K562 (cell line): Measurements from ENCODE around the gene DNMBP. TPM values are rescaled to one million over a fixed set of nuclear protein-coding genes. Genes with fewer than 3 reads are reported as not detected.

Experiments used
- BRCA1 ChIP-seq, 2 experiments: fragments of 450-650 bp in 1 of 2; sonication (generic) in 1 of 2; formaldehyde crosslinking in 1 of 2; IDR thresholded peaks; 2 replicates each; pipeline versions ENCODE4 v1.5.0 to v1.6.1; 2017 to 2020; ENCODE audit warnings: mild to moderate bottlenecking in 1 of 2, missing genetic modification reagents in 1 of 2
- CTBP1 ChIP-seq: fragments of 450-650 bp; IDR thresholded peaks from 2 replicates; pipeline ENCODE4 v1.6.1; 2016; ENCODE audit warnings: borderline replicate concordance
- EWSR1 ChIP-seq: fragments of 450-650 bp; IDR thresholded peaks from 2 replicates; pipeline ENCODE4 v1.6.1; 2018; ENCODE audit warnings: borderline replicate concordance, mild to moderate bottlenecking, low read depth, moderate library complexity; ENCODE audit not compliant: partially characterized antibody
- GABPA ChIP-seq: fragments of 200-800 bp; sonication (Bioruptor generic); conservative IDR thresholded peaks from 2 replicates; pipeline ENCODE4 v1.6.1; 2016; ENCODE audit warnings: low read depth, missing genetic modification characterization, missing compliant biosample characterization
- KDM1A ChIP-seq, 2 experiments: fragments of 450-650 bp; IDR thresholded peaks; 2 replicates each; pipeline ENCODE4 v1.6.1; 2016; ENCODE audit warnings: mild to moderate bottlenecking in 2 of 2
- NFIC ChIP-seq: fragments of 450-650 bp; IDR thresholded peaks from 2 replicates; pipeline ENCODE4 v1.6.1; 2017; ENCODE audit warnings: mild to moderate bottlenecking, inconsistent platforms
- PHB ChIP-seq: fragments of 250-450 bp; sonication (Bioruptor Pico); IDR thresholded peaks from 2 replicates; pipeline ENCODE4 v1.5.0; 2021
- RBM39 ChIP-seq: fragments of 200-400 bp; formaldehyde crosslinking; optimal IDR thresholded peaks from 2 replicates; pipeline ENCODE3; 2018; ENCODE audit warnings: low read depth, low read length
- SMARCC2 ChIP-seq: fragments of 450-650 bp; IDR thresholded peaks from 2 replicates; pipeline ENCODE4 v1.6.1; 2017; ENCODE audit warnings: antibody characterized with exemption, moderate library complexity, mild to moderate bottlenecking, low read depth
- SRSF7 ChIP-seq: fragments of 200-400 bp; formaldehyde crosslinking; optimal IDR thresholded peaks from 2 replicates; pipeline ENCODE3; 2017; ENCODE audit warnings: mild to moderate bottlenecking, low read depth, low read length
- TAF9B ChIP-seq: fragments of 450-650 bp; IDR thresholded peaks from 2 replicates; pipeline ENCODE4 v1.6.1; 2018; ENCODE audit warnings: mild to moderate bottlenecking; ENCODE audit not compliant: partially characterized antibody
- ZNF707 ChIP-seq: fragments of 250-450 bp; sonication (Bioruptor Pico); conservative IDR thresholded peaks from 2 replicates; pipeline ENCODE4 v1.8.0; 2022; ENCODE audit warnings: inconsistent platforms, mild to moderate bottlenecking, moderate library complexity
- polyA plus RNA-seq, 8 experiments: library from polyadenylated mRNA; depleted of rRNA in 4 of 8; stranded (reverse) in 5 of 8; unstranded in 3 of 8; fragments of >200 nt; fragmentation: Nextera tagmentation in 2 of 8; fragmentation: Illumina TruSeq in 1 of 8; extraction: Ambion mirVana in 2 of 8; extraction: Trizol in 1 of 8; gene quantifications; 2 replicates each; pipeline versions ENCODE4 v1.2.1 to v1.2.3, GENCODE V29; 2011 to 2014; ENCODE audit warnings: inconsistent platforms in 1 of 8, missing spikeins in 1 of 8
- total RNA-seq, 7 experiments: library from RNA; depleted of rRNA in 6 of 7; stranded (reverse); fragments of >200 nt in 6 of 7; fragmentation: Illumina TruSeq in 2 of 7; extraction: Trizol in 2 of 7; gene quantifications; 2 replicates each; pipeline versions ENCODE4 v1.2.1 to v1.2.3, GENCODE V29; 2011 to 2021; ENCODE audit warnings: low replicate concordance in 1 of 7
- TF ChIP-seq, protein P1 (sequence below): fragments of 200-600 bp; sonication (generic); IDR thresholded peaks from one replicate; pipeline ENCODE4 v1.6.1; 2012; ENCODE audit warnings: mild to moderate bottlenecking, low read depth, low read length, inconsistent platforms
- TF ChIP-seq, protein P2 (sequence below), 2 experiments: IDR thresholded peaks; 2 replicates each; pipeline ENCODE4 v1.6.1; 2011; ENCODE audit warnings: borderline replicate concordance in 1 of 2, control low read depth in 1 of 2, low read depth in 1 of 2, low read length in 1 of 2, mild to moderate bottlenecking in 1 of 2, mixed read lengths in 1 of 2, moderate library complexity in 1 of 2; ENCODE audit not compliant: insufficient read depth in 1 of 2, insufficient read length in 1 of 2, poor library complexity in 1 of 2, severe bottlenecking in 1 of 2; ENCODE audit errors: extremely low read depth in 1 of 2

Gene DNMBP
- total and polyA plus RNA-seq, 9 of the 15 experiments (the other 6 are each of a cell fraction or from before 2014, with no cell fraction given), result 0.83 to 3.7 (median 2.2) TPM

DNA sequence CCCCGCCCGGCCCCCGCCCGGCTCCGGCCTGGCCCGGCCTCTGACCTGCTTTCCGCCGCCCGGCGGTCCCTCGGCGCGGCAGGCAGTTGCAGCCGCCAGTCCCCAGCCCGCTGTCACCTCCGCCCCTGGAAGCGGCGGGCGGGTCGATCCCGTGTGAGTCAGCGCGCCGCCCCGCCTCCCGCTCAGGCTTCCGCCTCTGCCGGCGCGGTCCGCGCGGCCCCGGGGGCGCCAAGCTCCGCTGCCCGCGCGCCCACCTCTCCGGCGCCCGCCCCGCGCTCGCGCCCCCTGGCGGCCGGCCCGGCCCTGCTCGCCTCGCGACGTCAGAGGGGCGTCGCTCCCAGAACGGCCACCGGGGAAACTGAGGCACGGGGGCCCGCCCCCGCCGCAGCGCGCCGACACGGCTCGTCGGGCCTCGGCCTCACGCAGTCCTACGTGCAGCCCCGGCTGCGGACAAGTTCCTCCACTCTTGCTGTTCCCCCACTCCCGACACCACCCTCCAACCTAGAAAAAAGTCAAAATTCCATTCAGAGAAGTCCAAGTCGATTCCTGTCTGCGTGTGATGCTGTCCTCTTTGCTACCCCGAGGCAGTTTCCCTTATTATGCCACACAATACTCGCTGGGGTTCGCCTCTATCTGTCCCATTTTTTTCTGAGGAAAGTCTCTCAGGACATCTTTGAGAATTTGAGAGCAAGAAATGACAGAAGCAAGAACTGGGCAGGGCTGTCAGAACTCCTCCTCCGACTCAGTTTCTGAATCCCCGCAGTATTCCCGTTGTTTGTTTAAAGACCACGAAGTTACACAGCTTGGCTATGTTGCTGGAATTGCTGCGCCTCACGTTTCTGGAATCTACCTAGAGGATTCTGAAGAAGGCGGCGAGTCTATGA lies at the start of gene DNMBP (continued):
- TF ChIP-seq, protein P1, sequence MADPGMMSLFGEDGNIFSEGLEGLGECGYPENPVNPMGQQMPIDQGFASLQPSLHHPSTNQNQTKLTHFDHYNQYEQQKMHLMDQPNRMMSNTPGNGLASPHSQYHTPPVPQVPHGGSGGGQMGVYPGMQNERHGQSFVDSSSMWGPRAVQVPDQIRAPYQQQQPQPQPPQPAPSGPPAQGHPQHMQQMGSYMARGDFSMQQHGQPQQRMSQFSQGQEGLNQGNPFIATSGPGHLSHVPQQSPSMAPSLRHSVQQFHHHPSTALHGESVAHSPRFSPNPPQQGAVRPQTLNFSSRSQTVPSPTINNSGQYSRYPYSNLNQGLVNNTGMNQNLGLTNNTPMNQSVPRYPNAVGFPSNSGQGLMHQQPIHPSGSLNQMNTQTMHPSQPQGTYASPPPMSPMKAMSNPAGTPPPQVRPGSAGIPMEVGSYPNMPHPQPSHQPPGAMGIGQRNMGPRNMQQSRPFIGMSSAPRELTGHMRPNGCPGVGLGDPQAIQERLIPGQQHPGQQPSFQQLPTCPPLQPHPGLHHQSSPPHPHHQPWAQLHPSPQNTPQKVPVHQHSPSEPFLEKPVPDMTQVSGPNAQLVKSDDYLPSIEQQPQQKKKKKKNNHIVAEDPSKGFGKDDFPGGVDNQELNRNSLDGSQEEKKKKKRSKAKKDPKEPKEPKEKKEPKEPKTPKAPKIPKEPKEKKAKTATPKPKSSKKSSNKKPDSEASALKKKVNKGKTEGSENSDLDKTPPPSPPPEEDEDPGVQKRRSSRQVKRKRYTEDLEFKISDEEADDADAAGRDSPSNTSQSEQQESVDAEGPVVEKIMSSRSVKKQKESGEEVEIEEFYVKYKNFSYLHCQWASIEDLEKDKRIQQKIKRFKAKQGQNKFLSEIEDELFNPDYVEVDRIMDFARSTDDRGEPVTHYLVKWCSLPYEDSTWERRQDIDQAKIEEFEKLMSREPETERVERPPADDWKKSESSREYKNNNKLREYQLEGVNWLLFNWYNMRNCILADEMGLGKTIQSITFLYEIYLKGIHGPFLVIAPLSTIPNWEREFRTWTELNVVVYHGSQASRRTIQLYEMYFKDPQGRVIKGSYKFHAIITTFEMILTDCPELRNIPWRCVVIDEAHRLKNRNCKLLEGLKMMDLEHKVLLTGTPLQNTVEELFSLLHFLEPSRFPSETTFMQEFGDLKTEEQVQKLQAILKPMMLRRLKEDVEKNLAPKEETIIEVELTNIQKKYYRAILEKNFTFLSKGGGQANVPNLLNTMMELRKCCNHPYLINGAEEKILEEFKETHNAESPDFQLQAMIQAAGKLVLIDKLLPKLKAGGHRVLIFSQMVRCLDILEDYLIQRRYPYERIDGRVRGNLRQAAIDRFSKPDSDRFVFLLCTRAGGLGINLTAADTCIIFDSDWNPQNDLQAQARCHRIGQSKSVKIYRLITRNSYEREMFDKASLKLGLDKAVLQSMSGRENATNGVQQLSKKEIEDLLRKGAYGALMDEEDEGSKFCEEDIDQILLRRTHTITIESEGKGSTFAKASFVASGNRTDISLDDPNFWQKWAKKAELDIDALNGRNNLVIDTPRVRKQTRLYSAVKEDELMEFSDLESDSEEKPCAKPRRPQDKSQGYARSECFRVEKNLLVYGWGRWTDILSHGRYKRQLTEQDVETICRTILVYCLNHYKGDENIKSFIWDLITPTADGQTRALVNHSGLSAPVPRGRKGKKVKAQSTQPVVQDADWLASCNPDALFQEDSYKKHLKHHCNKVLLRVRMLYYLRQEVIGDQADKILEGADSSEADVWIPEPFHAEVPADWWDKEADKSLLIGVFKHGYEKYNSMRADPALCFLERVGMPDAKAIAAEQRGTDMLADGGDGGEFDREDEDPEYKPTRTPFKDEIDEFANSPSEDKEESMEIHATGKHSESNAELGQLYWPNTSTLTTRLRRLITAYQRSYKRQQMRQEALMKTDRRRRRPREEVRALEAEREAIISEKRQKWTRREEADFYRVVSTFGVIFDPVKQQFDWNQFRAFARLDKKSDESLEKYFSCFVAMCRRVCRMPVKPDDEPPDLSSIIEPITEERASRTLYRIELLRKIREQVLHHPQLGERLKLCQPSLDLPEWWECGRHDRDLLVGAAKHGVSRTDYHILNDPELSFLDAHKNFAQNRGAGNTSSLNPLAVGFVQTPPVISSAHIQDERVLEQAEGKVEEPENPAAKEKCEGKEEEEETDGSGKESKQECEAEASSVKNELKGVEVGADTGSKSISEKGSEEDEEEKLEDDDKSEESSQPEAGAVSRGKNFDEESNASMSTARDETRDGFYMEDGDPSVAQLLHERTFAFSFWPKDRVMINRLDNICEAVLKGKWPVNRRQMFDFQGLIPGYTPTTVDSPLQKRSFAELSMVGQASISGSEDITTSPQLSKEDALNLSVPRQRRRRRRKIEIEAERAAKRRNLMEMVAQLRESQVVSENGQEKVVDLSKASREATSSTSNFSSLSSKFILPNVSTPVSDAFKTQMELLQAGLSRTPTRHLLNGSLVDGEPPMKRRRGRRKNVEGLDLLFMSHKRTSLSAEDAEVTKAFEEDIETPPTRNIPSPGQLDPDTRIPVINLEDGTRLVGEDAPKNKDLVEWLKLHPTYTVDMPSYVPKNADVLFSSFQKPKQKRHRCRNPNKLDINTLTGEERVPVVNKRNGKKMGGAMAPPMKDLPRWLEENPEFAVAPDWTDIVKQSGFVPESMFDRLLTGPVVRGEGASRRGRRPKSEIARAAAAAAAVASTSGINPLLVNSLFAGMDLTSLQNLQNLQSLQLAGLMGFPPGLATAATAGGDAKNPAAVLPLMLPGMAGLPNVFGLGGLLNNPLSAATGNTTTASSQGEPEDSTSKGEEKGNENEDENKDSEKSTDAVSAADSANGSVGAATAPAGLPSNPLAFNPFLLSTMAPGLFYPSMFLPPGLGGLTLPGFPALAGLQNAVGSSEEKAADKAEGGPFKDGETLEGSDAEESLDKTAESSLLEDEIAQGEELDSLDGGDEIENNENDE, result no peak
- peak; percentile 33 for TF ChIP-seq GABPA (tag)
- no peak for TF ChIP-seq KDM1A (IDR thresholded peaks at IDR 0.05)
- no peak for TF ChIP-seq SRSF7
- no peak for TF ChIP-seq BRCA1 (IDR thresholded peaks at IDR 0.05)
- TF ChIP-seq BRCA1 (CRISPR knock-in tag; IDR thresholded peaks at IDR 0.05), result no peak
- TF ChIP-seq NFIC, result no peak
- TF ChIP-seq ZNF707 (CRISPR knock-in tag), result no peak
- no peak for TF ChIP-seq PHB (CRISPR knock-in tag)
- TF ChIP-seq TAF9B, result no peak
- TF ChIP-seq, protein P2, sequence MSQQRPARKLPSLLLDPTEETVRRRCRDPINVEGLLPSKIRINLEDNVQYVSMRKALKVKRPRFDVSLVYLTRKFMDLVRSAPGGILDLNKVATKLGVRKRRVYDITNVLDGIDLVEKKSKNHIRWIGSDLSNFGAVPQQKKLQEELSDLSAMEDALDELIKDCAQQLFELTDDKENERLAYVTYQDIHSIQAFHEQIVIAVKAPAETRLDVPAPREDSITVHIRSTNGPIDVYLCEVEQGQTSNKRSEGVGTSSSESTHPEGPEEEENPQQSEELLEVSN (IDR thresholded peaks at IDR 0.05; ENCODE audit: borderline replicate concordance in 1 of 2, extremely low read depth in 1 of 2, insufficient read depth in 1 of 2, insufficient read length in 1 of 2, low read depth in 1 of 2, low read length in 1 of 2, poor library complexity in 1 of 2, severe bottlenecking in 1 of 2), result peak; percentile 14 to 63
- TF ChIP-seq RBM39, result no peak
- no peak for TF ChIP-seq EWSR1
- peak; percentile 79; the same call in 1 of the 2 replicates for TF ChIP-seq CTBP1
- no peak for TF ChIP-seq SMARCC2
